Stimulated activated CD4-positive, alpha-beta T cell treated with anti-CD3 and anti-CD28 coated beads, Interleukin-15, amount 100 ng/mL, for 48 hours (primary cell): ENCODE results near the gene BMF.

ENCODE experiments used
- DNase-seq, 2 donors: peaks; one replicate each; pipeline ENCODE4 v3.0.0-alpha.2; 2020; ENCODE audit warnings: low read depth in 2 of 2

Gene BMF

GRCh38 chr15:40065166-40065565 lies 43.5 kb downstream of the BMF start:
- no peak for DNase-seq

DNA sequence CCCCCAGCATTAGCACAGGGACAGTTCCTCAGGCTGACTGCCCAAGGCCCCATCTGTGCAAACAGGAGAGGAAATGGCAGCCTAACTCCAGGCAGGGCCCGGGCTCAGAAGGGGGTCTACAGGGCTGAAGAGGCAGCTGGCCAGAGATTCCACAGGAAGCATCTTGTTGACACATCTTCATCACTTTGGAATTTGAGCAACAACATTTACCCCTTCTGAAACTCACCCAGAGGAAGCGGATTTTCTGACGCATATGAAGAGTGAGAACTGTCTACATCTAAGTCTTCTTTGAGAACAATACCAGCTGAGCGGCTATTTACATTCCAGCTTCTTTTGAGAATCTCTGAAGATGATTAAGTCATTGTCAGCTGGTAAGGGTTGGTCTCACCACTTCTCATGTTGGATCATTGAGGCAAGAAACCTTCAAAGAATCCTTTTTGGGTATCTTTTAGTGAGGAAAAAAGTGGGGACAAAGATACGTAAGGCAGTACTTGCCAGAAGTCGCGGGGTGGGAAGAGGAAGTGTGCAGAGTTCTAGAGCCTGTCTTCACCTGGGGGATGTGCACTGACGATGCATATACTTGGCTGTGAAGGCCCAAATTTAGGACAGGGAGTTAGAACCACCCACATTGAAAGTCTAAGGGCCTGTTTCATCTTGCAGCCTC lies 44.3 kb downstream of the BMF start:
- DNase-seq = no peak

GRCh38 chr15:40063563-40064011 lies 45.1 kb downstream of the BMF start:
- DNase-seq = no peak

GRCh38 chr15:40062816-40063562 lies 45.7 kb downstream of the BMF start:
- DNase-seq = no peak

DNA sequence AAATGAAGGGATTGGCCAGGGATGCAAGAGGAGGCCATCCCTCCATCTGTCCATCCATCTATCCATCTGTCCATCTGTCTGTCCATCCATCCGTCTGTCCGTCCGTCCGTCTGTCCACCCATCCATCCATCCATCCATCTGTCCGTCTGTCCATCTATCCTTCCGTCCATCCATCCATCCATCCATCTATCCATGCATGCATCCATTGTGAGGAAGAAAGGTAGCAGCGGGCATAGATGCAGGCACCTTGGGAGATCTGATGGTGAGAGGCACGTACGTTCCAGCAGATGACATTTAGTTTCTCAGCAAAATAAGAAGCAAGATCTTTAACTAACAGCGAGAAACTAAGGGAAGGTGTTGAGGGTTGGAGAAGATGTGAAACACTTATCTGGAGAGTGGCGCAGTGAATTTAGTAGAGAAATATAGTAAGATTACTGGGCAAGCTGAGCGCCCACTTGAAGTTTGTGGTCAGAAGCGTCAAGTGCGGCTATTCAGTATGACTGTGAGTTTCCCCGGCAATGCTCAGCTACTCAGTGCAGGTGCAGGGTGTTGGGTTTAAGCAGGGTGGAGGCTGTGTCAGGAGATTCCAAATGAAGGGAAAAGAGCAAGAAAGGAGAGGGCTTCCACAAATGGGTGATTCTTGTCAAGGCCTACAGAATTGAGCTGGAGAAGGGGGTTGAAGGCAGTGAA lies 47.3 kb downstream of the BMF start:
- DNase-seq = no peak

GRCh38 chr15:40060236-40060961 lies 48.3 kb downstream of the BMF start:
- no peak for DNase-seq

DNA sequence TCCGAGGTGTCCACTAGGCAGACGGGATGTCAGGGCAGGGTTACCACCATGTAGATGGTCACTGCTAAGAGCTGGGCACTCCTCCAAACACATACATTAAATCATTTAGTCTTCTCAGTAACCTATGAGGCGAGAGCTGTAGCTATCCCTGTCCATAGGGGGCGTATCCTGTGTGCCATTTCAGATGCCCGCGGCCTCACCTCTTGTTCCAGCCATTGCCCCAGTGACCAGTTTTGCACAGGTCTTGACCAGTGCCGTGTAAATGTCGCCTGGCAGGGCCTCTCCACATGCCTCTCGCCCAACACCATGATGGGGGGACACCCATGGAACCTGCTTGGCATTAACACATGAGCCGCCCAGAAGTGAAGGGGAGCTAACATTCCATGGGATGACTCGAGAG lies 48.9 kb downstream of the BMF start:
- no peak for DNase-seq

DNA sequence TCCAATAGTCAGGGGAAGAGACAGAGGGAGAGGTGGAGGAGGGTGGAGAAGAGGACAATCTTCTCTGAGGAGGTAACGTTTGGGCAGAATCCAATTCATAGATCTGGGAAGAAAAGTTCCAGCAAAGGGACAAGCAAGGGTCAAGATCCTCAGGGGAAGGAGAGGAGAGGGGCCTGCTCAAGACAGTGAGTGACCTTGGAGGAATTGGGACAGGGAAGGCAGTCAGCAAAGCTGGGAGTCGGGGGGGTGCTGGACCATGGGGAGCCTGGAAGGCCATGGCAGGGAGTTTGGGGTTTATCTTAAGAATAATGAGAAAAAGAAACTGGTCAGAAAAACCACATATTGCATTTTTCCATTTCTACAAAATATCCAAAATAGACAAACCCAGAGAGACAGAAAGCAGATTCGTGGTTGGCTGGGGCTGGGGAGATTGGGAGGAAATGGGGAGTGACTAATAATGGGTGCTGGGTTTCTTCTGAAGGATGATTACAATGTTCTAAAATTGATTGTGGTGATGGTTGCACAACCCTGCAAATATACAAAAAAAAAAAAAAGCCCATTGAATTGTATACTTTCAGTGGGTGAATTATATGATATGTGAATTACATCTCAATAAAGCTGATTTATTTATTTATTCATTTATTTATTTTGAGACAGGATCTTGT lies 50.1 kb downstream of the BMF start:
- no peak for DNase-seq

DNA sequence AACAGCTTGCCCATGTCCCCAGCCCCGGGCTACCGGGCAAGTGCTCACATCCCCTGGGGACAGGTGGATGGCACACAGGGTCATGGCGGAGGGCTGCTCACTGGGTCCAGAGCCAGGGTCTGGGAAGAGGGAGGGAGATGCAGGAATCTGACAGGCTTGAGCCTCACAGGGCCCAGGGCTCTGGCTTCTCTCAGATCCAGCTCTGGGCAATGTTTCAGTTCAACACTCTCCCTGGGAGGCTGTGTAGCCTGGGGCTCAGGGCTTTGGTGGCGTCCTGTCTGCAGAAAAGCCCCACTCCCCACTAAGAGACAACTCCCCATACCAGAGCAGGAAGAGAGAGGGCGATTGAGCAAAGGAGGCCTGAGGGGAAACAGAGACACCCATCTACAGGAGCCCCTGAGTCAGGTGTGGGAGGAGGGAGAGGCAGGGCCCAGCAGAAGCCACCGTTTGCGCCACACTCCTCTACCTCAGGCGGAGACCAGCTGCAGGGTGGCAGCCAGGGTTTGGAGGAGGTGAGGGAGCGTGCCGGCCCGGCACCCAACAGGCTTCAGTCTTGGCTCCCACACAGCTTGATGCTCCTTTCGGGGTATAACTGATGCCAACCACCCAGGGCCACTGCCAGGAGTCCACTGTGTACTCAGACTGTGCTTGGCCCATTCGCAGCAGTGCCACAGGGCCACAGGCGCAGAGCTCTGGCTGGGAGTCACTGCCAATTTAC lies 52.9 kb downstream of the BMF start:
- no peak for DNase-seq

GRCh38 chr15:40054855-40055575 lies 53.7 kb downstream of the BMF start:
- DNase-seq = no peak

DNA sequence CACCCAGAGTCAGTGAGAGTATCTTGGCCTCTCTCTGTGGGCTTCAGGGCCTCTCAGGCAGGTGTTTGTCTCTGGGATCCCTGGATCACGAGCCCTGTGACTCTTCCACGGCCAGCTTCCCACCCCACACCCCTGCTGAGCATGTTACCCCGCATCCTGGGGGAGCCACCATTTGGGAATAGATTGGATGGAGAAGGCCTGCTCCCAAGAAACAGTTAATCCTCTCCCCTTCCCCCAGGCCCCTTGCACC lies 54.1 kb downstream of the BMF start:
- DNase-seq = no peak

- DNase-seq = no peak
These were observed 54.7 kb downstream of the BMF start for GRCh38 chr15:40053831-40054604.

DNA sequence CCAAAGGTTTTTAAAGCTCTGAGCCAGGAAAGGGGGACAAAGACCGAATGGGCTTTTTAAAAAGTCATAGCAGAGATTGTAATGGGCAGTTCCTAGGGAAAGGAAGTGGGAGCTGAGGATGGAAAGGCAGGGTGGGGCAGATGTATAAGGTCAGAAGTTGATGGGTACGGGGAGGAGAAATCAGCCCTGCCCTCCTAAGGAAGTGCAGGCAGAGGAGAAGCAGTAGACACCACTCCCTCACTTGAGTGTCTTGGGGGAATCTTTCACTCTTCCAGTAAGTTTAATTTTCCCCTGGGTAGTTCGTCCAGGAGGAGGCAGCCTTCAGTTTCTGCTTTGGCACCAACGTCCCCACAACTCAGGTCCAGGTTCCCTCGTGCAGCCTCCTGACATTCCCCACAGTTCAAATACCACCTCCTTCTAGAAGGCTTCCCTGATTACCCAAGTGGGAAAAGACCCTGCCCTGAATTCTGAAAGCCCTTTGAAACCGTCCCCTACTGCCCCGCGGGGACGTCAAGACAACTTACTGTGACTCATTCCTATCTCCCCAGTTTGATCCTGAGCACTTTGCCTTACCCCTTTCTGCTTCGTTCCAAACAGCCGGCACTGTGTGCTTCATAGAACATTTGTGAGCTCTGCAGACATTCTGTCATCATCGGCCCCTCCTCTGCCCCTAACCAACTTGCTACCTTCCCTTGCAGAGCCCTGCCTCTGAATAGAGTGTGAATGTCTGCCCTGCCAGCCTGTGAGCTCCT lies 55.4 kb downstream of the BMF start:
- DNase-seq = no peak

DNA sequence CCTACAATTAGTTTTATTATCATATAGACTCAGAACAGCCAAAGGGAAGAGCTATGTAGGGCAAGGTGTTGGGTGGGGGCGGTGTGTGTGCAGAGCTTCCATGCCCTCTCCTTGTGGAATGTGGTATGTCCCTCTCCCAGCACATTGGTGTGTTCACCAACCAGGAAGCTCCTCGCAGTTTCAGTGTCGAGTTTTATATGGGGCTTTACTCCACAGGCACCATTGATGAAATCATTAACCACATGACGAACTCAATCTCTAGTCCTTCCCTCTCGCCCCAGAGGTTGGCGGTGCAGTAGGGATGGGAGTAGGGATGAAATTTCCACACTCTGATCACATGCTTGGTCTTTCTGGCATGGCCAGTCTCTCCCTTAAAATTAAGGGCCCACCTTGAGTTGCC lies 56.1 kb downstream of the BMF start:
- no peak for DNase-seq

- no peak for DNase-seq
These were observed 56.9 kb downstream of the BMF start for GRCh38 chr15:40051616-40052415.

DNA sequence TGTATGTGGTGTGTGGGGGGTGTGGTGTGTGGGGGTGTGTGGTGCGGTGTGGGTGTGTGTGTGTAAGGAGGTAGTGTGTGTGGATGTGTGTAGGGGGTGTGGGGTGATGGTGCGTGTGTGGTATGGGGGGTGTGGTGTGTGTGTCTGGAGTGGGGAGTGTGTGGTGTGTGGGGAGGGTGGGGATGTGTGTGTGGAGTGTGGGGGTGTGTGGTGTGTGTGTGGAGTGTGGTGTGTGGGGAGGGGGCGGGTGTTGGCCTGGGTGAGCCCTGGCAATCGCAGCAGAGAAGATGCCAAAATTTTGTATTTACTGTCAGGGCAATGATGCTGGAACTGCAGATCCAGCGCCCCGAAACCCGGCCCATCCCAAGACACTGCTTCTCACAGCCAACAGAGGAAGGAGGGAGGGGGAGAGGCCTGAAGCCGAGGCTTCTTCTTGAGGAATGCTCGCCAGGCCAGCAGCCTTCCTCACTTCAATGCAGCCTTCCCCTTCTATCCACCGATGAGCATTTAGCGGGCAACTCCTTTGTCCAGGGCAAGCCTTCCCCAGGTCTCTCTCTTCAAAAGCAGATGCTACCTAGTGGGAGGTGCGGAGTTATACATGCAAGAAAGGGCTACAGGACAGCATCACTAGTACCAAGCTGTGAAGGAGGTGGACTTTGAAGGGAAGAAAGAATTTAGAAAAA lies 57.8 kb downstream of the BMF start:
- no peak for DNase-seq

DNA sequence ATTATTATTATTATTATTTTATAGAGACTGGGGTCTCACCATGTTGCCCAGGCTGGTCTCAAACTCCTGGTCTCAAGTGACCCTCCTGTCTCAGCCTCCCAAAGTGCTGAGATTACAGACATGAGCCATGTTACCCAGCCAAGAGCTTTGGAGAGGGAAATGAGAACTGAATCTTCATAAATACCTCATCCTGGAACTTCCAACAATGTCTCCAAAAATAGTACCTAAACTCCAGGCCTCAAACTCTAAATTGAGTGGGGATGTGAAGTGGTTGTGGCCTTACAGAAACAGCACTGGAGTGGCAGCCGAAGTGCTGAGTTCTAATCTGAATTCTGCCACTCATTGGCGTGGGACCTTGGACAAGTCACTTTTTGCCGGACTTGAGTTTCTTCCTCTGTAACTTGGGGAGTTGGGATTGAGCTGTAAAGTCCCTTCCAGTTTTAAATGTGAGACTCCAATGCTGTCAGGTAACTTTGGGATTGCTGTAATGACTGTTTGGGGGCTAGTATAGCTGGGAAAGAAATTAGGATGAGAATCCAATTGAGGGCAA lies 59.7 kb downstream of the BMF start:
- no peak for DNase-seq
